ENCODE measurements around the gene TMTC3.
"Not testable (repeated sequence)": the region's sequence is repeated elsewhere in the genome, so short reads cannot be mapped to it uniquely, and the experiment has no call there.

The TMTC3 gene

DNA sequence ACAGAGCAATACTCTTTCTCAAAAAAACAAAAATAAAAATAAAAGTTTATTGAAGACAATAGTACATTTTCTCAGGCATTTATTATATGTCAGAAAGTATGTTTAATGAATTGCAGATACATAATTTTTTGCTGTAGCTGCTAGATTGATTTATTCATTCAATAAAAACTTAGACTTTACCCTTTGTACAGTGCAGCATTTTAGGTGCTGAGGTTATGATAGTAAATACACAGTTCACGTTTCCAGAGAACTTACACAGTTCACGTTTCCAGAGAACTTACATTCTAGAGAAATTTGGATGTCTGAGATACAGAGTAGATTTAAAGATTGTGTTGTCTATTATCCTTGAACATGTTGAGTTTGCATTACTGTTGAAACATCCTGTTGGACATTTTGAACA lies 25.3 kb downstream of the TMTC3 start:
- DNase-seq, result no peak

DNA sequence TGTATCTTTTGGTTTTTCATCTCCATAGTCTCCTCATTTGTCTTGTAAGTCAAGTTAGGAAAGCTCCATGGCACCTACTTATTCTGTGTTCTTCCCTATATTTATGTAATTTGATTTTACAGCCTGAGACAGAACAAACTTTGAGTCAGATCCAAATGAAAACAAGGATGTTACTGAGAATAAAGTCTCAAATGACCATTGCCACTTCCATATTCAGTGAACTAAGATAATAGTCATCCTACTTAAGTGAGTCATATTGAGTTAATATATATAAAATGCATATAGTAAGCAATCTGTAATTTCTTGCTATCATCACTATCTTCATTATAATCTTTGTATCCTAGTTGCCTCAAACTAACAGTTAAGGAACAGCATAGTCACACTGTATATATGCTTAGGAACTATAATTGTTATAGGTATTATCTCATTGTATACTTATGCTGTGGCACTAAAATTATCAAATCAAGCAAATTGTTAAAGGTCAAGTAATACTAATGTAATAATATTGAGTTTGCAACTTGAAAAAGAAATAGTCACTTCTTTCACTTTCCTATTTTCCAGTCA lies 30.8 kb downstream of the TMTC3 start:
- DNase-seq, result no peak

DNA sequence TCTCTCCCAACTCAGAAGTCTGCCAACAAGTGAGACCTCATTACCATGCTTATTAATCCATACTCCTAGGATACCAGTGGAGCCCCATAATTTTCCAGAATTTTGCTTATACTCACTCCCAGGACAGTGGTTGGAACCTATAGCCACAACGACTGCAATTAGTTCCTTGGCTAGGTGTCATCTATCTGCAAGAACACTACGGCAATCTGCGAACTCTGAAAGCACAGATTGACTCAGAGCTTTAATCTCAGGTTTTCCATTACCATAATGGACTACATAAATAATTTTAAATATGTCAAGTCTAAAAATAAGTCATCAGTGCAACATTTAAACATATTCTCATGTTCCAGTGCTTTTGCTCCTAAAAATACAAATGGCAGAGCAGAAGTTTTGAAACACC lies 33.4 kb downstream of the TMTC3 start:
- DNase-seq, result no peak

DNA sequence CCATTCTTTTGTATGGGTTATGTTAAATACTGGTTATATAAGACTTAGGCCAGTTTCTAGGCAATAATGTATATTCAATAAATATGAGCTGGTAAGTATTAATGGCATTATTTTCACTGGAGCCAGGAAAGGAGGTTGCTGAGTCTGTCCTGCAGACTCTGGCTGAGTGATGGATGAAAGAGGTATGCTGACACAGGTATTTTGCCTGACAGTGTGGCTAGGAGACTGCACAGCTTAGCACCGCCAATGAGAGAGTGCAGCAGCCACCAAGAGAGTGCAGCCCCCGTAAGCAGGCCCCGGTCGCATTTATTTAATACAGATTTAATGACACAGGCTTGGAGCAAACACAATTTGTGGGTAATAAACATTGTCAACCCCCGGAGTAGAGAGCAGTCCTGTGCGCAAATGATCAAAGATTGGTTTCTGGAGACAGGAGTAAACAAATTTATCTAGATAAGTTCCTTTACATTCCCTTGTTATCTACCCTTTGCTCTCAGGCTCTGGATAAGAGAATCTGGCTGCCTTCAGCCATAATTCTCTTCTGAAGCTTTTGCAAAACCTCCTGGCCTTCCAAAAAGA lies 37.4 kb downstream of the TMTC3 start:
- DNase-seq, result no peak

DNA sequence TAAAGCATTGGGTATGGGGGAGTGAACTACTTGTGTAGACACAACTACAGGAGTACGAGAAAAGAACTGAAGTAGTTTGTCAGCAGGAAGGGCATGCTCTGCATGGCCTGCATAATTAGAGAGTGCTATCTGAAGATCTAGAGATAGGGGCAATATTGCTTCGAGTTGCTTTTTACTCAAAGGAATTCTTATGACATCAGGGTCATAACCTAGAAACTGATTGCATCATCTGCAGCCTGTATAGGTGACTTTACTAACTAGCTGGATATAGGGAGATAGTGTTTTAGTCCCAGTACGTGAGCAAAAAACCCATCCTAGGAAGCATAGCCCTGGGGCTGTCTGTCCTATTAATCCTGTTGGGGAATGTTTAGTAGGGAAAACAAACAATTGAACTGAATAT lies 39.8 kb downstream of the TMTC3 start:
- DNase-seq, result no peak

DNA sequence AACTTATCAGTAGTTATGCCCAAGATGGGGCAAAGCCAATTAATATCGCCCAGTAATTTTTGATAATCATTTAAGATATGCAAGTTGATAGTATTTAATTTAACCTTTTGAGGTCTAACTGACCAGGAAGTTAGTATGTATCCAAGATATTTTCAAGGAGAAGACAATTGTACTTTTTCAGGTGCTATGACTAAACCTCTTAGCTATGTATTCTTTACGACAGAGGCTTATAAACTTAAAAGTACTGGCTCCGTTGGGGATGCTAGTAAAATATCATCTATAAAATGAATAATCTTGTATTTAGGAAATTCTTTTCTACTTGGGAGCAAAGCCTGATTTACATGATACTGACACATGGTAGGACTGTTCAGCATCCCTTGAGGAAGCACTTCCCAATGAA lies 40.3 kb downstream of the TMTC3 start:
- no peak for DNase-seq

DNA sequence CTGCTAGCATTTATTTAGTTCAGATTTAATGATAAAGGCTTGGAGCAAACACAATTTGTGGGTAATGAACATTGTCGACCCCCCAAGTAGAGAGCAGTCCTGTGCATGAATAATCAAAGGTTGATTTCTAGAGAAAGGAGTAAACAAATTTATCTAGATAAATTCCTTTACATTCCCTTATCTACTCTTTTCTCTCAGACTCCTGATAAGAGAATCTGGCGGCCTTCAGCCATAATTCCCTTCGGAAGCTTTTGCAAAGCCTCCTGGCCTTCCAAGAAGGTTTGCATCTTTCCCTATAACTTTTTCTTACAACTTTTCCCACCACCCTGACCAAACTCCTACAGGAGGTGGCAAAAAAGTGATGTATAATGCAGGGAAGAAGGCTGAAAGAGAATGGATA lies 42.1 kb downstream of the TMTC3 start:
- DNase-seq, result no peak

DNA sequence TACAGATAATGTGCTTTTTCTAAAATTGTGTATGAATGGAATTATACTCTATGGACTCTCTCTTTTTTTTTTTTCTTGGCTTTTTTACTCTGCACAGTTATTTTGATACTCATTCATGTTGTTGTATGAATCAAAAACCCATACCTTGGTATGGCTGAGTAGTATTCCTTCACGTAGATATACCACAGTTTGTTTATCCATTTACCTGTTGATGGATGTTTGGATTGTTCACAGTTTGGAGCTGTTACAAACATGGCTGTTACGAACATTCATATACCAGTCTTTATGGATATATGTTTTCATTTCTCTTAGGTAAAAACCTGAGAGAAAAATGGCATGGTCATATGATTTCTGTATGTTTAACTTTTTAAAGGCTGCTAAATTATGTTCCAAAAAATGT lies 43.2 kb downstream of the TMTC3 start:
- DNase-seq, result no peak

DNA sequence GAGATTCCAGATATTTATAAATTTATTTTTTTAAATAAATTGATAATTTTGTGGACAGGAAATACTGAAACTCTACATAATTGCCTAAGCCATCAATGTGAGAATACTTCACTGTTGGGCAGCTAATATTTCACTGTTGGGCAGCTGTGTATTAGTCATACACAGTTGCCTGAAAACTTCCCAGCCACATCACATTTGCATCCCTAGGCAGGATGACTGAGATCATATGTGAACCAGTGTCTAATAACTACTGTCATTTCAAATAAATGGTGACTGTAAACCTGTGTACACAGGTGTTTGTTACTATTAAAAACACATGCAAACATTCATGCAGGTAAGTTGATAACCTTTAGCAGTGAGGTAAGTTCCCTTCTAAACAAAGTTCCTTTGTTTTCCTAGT lies 43.9 kb downstream of the TMTC3 start:
- DNase-seq, result no peak

DNA sequence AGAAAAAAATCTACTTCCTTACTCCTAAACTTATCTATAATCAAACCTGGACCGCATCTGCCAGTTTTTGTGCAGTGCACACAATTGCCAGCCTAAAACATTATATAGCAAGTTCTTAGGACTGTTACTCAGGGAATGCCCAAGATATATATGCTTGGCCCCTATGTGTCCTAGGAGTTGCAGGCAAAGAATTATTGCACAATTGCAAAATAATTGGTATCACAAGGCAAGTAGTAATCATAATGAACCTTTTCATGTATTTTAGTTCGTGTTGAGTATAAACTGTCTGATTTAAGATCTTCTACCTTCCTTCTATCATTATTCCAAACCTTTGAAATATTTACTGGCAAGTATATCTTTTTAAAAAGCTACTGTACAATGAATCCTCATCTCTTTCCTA lies 45.5 kb downstream of the TMTC3 start:
- no peak for DNase-seq

DNA sequence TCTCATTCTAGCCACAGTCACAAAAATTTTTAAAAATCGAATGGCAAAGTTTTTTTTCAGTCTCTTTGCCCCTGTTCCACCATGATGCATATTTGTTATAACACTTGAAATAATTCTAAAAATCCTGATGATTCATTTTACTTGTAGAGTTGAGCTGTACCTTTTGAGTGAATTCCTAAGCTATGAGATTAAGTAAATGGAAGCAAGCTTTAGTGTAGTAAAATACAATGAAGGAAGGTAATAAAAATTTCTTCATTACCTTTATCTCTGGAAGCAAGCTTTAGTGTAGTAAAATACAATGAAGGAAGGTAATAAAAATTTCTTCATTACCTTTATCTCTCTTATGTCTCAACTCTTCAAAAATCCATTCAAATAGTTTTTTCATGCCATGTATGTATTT lies 46.1 kb downstream of the TMTC3 start:
- DNase-seq, result no peak

DNA sequence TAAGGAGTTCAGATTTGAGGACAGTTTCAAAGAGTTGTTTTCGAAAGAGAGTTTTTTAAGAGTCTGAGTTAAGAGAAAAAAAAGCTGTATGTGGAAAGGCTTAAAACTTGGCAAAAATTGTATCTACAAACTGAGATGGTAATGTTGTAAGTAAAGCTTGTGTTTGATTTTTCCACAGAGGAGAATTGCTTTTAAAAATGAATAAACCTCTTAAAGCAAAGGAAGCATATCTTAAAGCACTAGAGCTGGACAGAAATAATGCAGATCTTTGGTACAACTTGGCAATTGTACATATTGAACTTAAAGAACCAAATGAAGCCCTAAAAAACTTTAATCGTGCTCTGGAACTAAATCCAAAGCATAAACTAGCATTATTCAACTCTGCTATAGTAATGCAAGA lies 50.3 kb downstream of the TMTC3 start:
- DNase-seq, result no peak

DNA sequence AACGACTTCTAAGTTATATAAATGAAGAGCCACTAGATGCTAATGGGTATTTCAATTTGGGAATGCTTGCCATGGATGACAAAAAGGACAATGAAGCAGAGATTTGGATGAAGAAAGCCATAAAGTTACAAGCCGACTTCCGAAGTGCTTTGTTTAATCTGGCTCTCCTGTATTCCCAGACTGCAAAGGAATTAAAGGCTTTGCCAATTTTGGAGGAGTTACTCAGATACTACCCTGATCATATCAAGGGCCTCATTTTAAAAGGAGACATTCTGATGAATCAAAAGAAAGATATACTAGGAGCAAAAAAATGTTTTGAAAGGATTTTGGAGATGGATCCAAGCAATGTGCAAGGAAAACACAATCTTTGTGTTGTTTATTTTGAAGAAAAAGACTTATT lies 52.8 kb downstream of the TMTC3 start:
- no peak for DNase-seq

DNA sequence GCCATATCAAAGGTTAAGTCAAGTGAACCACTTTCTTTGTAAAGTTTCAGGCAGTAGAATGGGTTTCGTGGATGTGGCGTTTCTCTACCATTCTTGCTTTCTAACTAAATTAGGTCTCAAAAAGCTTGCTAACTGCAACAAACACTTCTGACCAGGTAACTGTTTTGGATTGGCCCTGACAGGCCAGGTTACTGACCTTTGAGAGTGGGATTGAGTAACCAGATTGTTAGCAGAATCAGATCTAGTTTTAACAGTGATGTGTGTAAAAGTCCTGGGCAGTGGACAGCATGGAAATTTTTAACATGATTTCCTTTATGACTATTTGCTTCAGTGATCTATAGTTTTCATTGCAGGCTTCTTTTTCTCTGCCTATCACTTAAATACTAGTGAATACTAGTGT lies 57.9 kb downstream of the TMTC3 start:
- DNase-seq, result no peak

DNA sequence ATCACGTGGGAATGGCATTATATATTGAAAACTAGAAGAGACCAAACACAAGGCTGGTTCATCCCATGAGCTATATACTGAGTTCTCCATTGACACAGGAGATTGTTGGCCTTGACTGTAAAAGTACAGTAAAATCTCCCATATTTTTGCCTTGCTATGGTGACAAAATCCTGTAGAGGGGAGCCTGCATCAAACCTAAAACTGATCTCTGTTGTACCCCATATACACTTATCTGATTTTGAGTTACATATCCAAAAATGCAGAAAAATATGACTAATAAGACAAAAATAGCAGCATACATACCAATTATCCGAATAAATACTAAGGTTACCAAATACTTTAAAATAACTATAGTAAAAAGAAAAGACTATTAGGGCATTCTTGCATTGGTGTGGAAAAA lies 60.4 kb downstream of the TMTC3 start:
- DNase-seq, result no peak

DNA sequence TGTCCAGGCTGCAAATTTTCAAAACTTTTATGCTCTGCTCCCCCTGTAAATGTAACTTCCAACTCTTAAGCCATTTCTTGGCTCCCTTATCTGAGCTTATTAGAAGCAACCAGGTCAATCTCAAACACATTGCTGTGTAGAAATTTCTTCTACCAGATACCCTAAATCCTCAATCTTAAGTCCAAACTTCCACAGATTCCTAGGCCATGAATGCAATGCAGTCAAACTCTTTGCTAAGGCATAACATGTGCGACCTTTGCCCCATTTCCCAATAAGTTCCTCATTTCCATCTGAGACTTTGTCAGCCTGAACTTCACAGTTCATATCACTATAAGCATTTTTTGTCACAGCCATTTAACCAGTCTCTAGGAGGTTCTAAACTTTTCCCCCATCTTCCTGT lies 64.5 kb downstream of the TMTC3 start:
- DNase-seq, result no peak

DNA sequence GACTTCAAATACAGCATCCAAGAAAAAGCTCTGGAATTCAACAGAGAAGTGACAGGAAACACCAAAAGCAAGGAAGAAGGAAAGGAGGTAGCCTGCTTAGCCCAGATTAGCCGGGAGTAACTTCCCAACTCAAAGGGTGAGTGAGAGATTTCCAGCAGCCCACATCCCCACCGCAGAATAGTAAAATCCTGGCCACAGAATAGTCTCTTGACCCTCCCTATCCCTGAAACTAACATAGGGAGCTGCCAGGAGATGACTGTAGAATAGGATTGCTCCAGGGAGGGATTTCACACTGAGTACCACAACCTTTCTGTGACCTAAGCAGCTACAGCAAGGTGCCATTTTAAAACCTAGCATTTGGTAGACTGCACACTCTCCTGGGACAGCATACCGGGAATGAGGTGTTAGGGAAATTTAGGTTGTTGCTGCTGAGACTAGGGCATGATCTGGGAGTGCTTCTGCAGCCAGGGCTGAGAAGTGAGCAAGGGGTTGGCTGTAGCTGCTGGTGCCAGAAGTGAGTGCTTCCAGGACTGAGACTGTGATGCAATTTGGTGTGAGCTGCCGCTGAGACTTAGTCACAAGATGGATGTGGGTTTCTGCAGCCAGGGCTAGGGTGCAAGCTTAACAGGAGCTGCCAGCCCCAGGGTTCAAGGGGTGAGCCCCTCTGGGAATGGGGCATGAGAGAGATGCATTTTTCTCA lies 66.0 kb downstream of the TMTC3 start:
- DNase-seq, result no peak

DNA sequence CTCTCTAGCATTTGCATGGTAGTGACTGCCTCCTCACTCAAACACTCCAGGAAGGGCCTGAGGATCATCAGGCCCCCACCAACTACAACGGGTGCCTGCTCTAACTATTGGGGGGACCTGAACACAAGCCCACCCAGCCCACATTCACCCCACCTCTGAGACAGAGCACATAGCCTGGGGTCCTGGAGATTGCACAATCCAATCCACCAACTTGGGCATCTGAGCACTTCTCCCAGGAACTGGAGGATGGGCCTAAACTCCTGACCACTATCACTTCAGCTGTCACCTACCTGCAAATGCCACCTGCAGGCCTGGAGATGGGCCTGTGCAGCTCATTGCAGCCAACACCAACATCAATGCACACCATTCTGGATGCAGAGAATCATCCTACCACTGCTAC lies 66.6 kb downstream of the TMTC3 start:
- no peak for DNase-seq

DNA sequence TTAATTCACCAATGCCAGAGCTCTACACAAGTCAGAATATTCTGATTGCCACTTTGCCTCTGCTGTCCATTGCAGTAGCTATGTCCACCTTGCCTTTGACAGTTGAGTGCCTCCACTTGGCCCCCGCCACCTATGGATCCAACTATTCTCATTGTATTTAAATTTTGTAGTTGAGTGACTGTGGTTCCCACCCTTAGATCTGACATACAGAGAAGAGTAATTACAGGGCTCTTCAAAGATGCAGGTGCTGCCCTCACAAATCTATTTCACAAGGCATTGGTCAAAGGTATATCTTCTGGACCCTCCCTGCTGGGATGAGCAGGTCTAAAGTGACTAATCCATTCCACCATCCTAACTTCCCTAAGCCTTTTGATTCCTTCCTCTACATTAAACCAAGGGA lies 68.2 kb downstream of the TMTC3 start:
- not testable (repeated sequence) for DNase-seq

DNA sequence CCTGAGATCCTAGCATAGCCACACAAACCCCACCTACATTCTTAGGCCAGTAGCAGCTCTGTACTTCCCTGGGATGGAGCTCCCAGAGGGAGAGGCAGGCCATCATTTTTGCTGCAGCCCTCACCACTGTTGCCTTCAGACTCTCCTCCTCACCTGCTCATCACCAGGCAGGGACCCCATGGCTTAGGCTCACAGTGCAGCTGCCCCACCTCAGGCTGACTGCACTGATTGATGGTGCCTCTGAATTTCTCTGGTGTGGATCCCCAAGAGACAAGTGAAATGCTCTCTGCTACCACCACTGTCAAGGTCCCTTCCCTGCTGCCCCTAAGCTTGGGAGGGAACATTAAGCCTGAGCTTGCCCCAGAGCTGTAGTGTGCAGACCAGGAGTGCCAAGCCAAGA lies 76.2 kb downstream of the TMTC3 start:
- DNase-seq, result no peak

DNA sequence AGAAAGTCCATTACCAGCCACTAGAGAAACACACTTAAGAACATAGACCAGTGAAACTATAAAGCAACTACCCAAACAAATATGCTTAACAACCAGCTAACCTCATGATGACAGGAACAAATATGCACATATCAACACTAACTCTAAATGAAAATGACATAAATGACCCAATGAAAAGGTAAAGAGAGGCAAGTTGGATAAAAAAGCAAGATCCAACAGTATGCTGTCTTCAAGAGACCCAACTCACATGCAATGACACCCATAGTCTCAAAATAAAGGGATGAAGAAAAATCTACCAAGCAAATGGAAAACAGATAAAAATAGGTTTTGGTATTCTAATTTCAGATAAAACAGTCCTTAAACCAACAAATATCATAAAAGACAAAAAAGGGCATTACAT lies 77.8 kb downstream of the TMTC3 start:
- no peak for DNase-seq

DNA sequence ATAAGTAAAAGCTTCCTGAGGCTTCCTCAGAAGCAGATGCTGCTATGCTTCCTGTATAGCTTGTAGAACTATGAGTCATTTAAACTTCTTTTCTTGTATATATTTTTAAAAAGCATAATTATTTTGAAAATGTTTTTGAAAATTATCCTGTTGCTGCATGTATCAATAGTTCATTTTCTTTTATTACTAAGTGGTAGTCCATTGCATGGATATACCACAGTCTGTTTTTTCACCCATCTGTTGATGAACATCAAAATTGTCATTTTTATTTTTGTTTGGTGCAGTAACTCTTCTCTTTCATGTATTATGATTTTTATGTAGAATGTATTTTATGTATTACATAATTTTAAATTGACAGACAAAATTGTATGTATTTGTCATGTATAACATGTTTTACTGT lies 81.4 kb downstream of the TMTC3 start:
- DNase-seq, result no peak

DNA sequence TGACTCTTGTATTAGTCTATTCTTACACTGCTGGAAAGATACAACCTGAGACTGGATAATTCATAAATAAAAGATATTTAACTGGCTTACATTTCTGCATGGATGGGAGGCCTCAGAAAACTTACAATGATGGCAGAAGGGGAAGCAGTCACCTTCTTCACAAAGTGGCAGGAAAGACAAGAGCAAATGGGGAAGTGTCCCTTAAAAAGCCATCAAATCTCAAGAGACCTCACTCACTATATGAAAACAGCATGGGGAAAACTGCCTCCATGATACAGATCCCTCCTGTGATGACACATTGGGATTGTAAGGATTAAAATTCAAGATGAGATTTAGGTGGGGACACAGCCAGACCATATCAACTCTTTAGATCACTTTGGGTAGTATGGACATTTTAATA lies 83.7 kb downstream of the TMTC3 start:
- DNase-seq, result peak; percentile 16 to 25

DNA sequence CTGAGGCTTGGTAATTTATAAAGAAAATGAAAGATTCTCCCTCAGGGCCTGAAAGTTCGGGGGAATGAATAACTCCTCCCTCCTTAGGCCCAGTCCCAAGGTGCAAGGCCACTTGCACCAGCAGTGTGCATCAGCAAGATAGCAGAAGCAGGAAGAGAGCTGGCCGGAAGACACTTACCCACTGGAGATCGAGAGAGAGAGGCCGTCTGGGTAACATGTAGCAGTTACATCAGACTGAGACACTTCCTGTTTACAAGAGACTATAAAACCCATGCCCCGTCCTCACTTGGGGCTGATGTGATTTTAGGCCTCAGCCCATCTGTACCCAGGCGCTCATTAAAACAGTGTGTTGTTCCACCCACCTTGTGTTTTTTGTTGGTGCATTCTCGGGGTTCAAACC lies 85.2 kb downstream of the TMTC3 start:
- DNase-seq, result no peak

DNA sequence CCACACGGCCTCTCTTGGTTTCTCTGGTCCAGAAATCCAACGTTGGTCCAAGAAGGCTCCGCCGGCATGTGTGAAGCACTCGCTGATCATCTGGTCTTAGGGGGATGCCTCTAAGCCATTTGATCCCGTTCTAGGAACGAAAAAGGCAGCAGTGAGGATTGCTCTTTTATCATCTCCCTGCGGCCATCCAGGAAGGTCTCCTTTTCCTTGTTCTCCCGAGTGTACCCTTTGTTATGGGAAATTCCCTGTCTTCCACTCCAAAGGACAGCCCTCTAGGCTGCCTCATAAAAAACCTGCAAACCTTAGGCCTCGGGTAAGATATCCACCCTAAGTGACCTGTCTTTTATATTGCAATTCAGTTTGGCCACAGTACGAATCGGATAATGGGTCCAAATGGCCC lies 85.8 kb downstream of the TMTC3 start:
- no peak for DNase-seq
